ENCODE results near the gene DNAAF8.
A peak's percentile ranks its signal among the peaks of the same experiment; 100 is the strongest.
"Not testable (repeated sequence)": the region's sequence is repeated elsewhere in the genome, so short reads cannot be mapped to it uniquely, and the experiment has no call there.

The DNAAF8 gene

GRCh38 chr16:4713663-4714501 is 20.5 kb upstream of the DNAAF8 start:
- no peak overlapping the region for H3K4me3 ChIP-seq
- no peak overlapping the region for H3K27ac ChIP-seq

DNA sequence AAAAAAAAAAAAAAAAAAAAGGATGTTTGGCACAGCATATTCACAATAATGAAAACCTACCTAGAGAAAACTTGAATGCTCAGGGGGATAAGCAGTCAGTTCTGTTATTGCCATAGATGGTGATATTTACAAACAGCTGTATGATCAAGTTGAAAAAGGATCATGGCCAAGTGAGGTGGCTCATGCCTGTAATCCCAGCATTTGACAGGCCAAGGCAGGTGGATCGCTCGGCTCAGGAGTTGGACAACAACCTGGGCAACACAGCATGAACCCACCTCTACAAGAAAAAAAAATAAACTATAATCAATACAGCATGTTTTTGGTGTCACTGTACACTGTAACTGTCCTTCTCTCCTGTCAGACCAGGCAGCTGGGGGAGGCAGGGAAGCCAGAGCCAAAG is 19.3 kb upstream of the DNAAF8 start:
- H3K27ac ChIP-seq: no peak overlapping the region
- no peak overlapping the region for H3K4me3 ChIP-seq

- H3K27ac ChIP-seq: peak overlapping the region in 1 of 21 experiments; percentile 9
These were observed 15.9 kb upstream of the DNAAF8 start for GRCh38 chr16:4718466-4718865.

DNA sequence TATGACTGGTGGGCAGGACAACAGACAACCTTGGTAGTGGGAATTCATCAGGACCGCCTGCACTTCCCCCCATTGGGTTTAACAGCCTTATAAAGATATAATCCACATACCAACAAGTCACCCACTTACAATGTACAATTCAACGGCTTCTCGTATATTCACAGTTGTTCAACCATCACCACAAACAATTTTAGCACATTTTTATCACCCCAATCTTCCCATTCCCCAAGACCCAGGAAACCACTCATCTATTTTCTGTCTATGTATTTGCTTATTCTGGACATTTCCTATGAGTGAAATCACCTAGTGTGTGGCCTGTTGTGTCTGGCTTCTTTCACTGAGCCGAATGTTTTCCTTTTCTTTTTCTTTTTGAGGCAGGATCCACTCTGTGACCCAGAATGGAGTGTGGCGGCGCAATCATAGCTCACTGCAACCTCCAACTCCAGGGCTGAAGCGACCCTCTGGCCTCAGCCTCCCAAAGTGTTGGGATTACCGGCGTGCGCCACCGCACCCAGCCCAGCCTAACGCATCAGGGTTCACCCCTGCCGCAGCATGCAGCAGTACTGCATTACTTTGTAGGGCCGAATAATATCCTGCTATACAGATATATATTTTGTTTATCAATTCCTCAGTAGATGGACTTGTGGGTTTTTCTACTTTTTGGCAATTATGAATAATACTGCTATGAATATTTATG is 11.1 kb upstream of the DNAAF8 start:
- H3K4me3 ChIP-seq: no peak overlapping the region
- H3K27ac ChIP-seq: no peak overlapping the region

More at GRCh38 chr16:4718466-4718865, 15.9 kb upstream of the DNAAF8 start:
- H3K4me3 ChIP-seq: no peak overlapping the region

DNA sequence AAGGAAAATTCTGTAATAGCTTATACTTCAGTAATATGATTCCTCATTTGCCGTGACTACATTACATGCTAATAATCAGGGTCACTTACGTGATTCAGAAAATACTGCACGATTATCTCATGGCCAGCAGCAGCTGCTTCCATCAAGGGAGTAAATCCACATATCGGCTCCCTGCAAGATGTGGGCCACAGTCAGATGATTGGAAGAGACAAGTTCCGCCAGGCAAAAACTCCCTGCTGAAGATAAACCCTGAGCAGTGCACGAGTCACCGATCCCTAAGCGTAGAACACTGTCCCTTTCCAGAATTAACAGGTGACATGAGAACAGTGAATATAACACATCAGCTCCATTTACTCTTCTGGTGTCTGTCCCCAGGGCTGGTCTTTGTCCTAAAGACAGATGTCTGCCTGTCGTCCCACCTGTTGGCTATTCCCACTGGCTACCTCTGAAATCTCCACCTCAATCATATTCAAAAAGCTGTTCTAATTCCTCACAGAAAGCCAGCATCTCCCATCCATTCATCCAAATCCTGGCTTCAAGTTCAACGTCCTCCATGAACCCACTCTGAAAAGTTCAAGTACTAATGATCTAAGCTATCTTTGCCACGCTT is 9.6 kb upstream of the DNAAF8 start:
- Histone ChIP-seq H3K27ac (no peak overlapping the region), H3K4me3 (no peak overlapping the region)

- Histone ChIP-seq H3K27ac (no peak overlapping the region), H3K4me3 (no peak overlapping the region)
These were observed 7.7 kb upstream of the DNAAF8 start for GRCh38 chr16:4726616-4727015.

GRCh38 chr16:4728676-4729075 is 5.7 kb upstream of the DNAAF8 start:
- no peak overlapping the region for H3K27ac ChIP-seq
- no peak overlapping the region for H3K4me3 ChIP-seq

DNA sequence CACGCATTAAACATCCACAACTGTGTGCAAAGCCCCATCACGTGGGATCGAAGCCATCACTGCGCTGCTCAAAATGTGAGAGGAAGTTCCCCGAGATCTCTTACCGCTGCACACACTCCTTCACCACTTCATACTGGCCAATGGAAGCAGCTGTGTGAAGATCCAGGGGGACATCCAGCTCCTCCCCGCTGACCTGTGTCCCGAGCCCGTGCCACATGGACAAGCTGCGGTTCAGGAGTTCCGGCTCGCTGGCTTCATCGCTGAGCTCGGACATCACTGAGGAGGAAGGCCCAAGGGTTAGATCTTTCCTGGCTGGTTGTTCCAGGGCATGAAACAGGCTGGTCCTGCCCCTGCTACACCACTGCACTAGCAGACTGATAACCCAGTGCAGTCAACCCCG is 4.5 kb upstream of the DNAAF8 start:
- no peak overlapping the region for H3K4me3 ChIP-seq
- H3K27ac ChIP-seq: no peak overlapping the region

DNA sequence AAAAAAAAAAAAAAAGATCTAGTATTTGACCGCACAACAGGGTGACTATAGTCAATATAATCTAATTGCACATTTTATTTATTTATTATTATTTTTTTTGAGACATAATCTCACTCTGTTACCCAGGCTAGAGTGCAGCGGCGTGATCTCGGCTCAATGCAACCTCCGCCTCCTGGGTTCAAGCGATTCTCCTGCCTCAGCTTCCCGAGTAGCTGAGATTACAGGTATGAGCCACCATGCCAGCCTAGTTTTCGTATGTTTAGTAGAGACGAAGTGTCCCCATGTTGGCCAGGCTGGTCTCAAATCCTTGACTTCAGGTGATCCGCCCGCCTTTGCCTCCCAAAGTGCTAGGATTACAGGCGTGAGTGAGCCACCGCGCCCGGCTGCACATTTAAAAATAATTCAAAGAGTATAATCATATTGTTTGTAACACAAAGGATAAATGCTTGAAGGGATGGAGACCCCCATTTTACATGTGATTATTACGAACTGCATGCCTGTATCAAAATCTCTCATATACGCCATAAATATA is 1.1 kb upstream of the DNAAF8 start:
- peak overlapping the region; percentile 66 to 99 (median 88) for H3K4me3 ChIP-seq
- H3K27ac ChIP-seq: peak overlapping the region in 13 of 21 experiments; percentile 56 to 87 (median 80)

DNA sequence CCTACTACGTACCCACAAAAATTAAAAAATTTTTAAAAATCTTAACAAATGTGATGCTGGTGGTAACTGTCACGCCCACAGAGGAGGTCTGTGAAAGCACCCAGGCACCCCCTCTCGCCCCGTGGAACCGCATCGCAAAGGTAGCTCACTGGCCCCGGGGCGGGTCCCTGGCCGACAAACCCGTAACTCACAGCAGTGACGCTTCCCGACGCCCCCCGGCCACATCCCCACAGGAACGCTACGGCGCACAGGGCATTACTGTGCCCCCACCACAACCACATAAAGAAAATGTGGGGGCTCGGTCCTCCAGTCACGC is 632 bp upstream of the DNAAF8 start:
- peak overlapping the region; percentile 66 to 99 (median 88) for H3K4me3 ChIP-seq
- peak overlapping the region in 20 of 21 experiments; percentile 34 to 87 (median 79) for H3K27ac ChIP-seq

DNA sequence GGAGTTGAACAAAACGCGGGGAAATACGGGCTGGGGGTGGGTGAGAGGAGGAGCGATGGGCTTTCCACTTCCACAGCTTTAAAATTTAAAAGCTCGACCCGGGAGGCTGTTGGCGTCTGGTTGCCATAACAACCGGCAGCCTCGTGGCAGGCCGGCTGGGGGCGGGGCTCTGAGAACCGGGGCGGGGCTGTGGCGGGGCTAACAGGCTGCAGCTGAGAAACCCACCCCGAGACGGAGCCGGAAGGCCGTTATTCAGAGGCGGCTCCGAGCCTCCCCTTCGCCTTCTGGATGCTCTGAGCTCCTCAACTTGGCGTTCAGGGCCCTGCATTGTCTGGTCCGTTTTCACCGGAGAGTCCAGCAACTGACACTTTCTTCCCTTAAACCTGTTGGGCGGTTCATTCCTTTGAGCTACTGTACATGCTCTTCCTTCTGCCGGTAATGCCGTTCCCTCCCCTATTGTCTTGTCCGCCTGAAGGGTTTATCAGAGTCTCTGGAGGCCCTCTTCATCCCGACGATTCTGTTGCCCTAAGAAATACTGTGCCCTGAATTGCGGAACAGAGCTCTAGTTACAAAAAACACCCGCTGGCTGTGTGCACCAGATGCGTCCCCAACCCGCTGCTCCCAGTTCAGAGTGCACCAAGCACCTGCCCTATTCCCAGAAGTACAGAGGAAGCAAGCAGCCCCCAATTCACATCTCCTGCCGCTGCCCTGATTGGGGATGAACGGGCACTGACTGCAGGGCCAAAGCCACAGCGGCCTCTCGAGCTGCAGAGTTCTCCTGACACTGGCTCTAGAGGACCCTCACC is 596 bp downstream of the DNAAF8 start:
- H3K4me3 ChIP-seq: peak overlapping the region; percentile 66 to 99 (median 88)
- H3K27ac ChIP-seq: peak overlapping the region in 20 of 21 experiments; percentile 40 to 87 (median 78)

GRCh38 chr16:4736546-4736945 is 2.2 kb downstream of the DNAAF8 start:
- Histone ChIP-seq H3K27ac (no peak overlapping the region), H3K4me3 (no peak overlapping the region)

- no peak overlapping the region for H3K27ac ChIP-seq
- H3K4me3 ChIP-seq: no peak overlapping the region
These were observed 3.2 kb downstream of the DNAAF8 start for GRCh38 chr16:4737545-4737944.

GRCh38 chr16:4738370-4738769 is 4.0 kb downstream of the DNAAF8 start:
- not testable (repeated sequence) for H3K27ac ChIP-seq, H3K4me3 ChIP-seq

DNA sequence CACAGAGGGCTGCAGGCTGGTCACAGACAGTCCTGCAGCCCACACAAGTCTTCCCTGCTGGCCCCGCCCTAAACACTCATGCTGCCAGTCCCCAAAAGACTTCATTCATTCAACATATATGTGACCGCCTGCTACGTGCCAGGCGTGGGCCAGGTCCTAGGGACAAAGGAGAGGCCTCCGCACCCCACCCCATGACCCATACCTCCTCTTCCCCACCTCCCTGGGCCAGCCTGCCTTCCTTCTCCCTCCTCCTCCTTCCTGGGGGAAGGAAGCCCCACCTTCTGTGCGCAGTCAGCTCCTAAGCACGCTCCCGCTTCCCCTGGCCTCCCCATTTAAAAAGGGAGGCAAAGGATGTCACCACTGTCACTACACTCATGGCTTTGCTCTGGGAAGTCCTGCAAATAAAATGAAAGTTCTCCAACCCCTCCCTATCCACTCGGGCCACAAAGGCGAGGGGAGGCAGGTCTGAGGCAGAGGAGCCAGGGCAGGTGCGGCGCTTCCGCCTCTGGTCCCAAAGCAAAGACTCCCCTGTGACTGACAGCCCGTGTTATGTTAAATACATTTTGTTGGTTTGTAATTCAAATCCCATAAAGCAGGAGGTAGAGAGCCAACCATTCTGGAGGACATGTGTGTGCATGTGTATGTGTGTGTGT is 9.0 kb downstream of the DNAAF8 start:
- peak overlapping the region in 3 of 7 experiments; percentile 13 to 24 (median 20) for H3K4me3 ChIP-seq
- peak overlapping the region in 3 of 21 experiments; percentile 7 to 17 (median 10) for H3K27ac ChIP-seq

- H3K4me3 ChIP-seq: no peak overlapping the region
- H3K27ac ChIP-seq: no peak overlapping the region
These were observed 10.4 kb downstream of the DNAAF8 start for GRCh38 chr16:4744555-4745273.

DNA sequence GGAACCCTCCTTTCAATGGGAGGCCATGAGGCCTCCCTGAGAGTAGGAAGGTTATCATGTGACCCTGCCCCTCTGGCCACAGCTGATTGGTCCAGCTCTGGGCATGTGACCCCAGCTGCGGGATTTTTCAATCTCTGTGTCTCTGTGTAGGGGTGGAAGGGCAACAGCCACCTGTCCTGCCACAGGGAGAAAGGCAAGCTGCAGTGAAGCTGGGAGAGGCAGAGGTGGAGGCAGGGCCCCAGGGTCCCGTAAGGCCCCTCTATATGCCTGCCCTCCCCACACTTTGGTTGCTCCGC is 10.9 kb downstream of the DNAAF8 start:
- Histone ChIP-seq H3K4me3 (no peak overlapping the region), H3K27ac (no peak overlapping the region)

GRCh38 chr16:4746215-4746614 is 11.9 kb downstream of the DNAAF8 start:
- Histone ChIP-seq H3K27ac (no peak overlapping the region), H3K4me3 (no peak overlapping the region)
